Cardiac muscle cell (in vitro differentiated cells and primary cell): Measurements from ENCODE around the gene NHSL2. TPM values are rescaled to one million over a fixed set of nuclear protein-coding genes. Genes with fewer than 3 reads are reported as not detected.

ENCODE experiments used
- DNase-seq, 2 donors: peaks; one replicate each; pipeline versions ENCODE4 v3.0.0 to v3.0.0-alpha.2; 2010 to 2017; ENCODE audit warnings: low read depth in 1 of 2, low spot score in 1 of 2
- H3K27ac ChIP-seq: fragments of 200-600 bp; sonication (generic); 2 replicates; pipeline ENCODE4 v1.5.1; 2016
- H3K27me3 ChIP-seq: fragments of 200-600 bp; sonication (generic); 2 replicates; pipeline ENCODE4 v1.6.0; 2016; ENCODE audit warnings: control low read depth
- H3K36me3 ChIP-seq: fragments of 200-600 bp; sonication (generic); 2 replicates; pipeline ENCODE4 v1.5.1; 2016; ENCODE audit warnings: control low read depth
- H3K4me1 ChIP-seq: fragments of 200-600 bp; sonication (generic); 2 replicates; pipeline ENCODE4 v1.8.1; 2017; ENCODE audit warnings: low read depth, mild to moderate bottlenecking, mixed run types
- H3K4me3 ChIP-seq: fragments of 200-600 bp; sonication (generic); 2 replicates; pipeline ENCODE4 v1.5.1; 2016; ENCODE audit warnings: mild to moderate bottlenecking
- H3K9me3 ChIP-seq: fragments of 200-600 bp; sonication (generic); 2 replicates; pipeline ENCODE4 v1.5.1; 2017; ENCODE audit warnings: low read depth, mild to moderate bottlenecking, control low read depth
- CTCF ChIP-seq: IDR thresholded peaks from 2 replicates; pipeline ENCODE4 v1.5.1; 2012; ENCODE audit warnings: low read depth, mild to moderate bottlenecking, low read length
- polyA plus RNA-seq: library from polyadenylated mRNA; unstranded; fragments of >200 nt; fragmentation: Nextera tagmentation; extraction: Ambion mirVana; gene quantifications from 2 replicates; pipeline ENCODE4 v1.2.1, GENCODE V29; 2016
- total RNA-seq: library from RNA; depleted of rRNA; stranded (reverse); fragments of >200 nt; gene quantifications from 2 replicates; pipeline ENCODE4 v1.2.3, GENCODE V29; 2016

The NHSL2 gene
- total and polyA plus RNA-seq, 2 experiments from 2014 or later = 6.6 to 7.9 TPM

- no peaks in the 10 kb centered on the region for H3K9me3 ChIP-seq
- H3K27me3 ChIP-seq = no peaks in the 10 kb centered on the region
- no peaks in the 10 kb centered on the region for H3K36me3 ChIP-seq
- DNase-seq = no peak
- no peak overlapping the region for H3K27ac ChIP-seq
- no peak for TF ChIP-seq CTCF
- H3K4me3 ChIP-seq = no peak overlapping the region
- no peaks in the 10 kb centered on the region for H3K4me1 ChIP-seq
Observed at GRCh38 chrX:72006461-72006860, 95.8 kb downstream of the NHSL2 start.

GRCh38 chrX:72009731-72010130, 99.1 kb downstream of the NHSL2 start:
- no peak overlapping the region for H3K27ac ChIP-seq
- TF ChIP-seq CTCF = no peak
- no peak for DNase-seq

GRCh38 chrX:72011734-72012133, 101.1 kb downstream of the NHSL2 start:
- no peaks in the 10 kb centered on the region for H3K9me3 ChIP-seq
- no peaks in the 10 kb centered on the region for H3K36me3 ChIP-seq
- TF ChIP-seq CTCF = no peak
- H3K27ac ChIP-seq = no peak overlapping the region
- DNase-seq = no peak
- H3K4me1 ChIP-seq = no peaks in the 10 kb centered on the region
- no peaks in the 10 kb centered on the region for H3K27me3 ChIP-seq
- H3K4me3 ChIP-seq = no peak overlapping the region

More at GRCh38 chrX:72009731-72010130, 99.1 kb downstream of the NHSL2 start:
- no peaks in the 10 kb centered on the region for H3K4me1 ChIP-seq
- H3K9me3 ChIP-seq = no peaks in the 10 kb centered on the region
- H3K36me3 ChIP-seq = no peaks in the 10 kb centered on the region
- no peak overlapping the region for H3K4me3 ChIP-seq
- no peaks in the 10 kb centered on the region for H3K27me3 ChIP-seq

- no peaks in the 10 kb centered on the region for H3K9me3 ChIP-seq
- H3K36me3 ChIP-seq = no peaks in the 10 kb centered on the region
- no peak for TF ChIP-seq CTCF
- H3K4me1 ChIP-seq = peaks cover 3% of the 10 kb centered on the region
- H3K27ac ChIP-seq = no peak overlapping the region
- H3K27me3 ChIP-seq = no peaks in the 10 kb centered on the region
- H3K4me3 ChIP-seq = no peak overlapping the region
- no peak for DNase-seq
Observed at GRCh38 chrX:72015383-72015782, 104.7 kb downstream of the NHSL2 start.

- no peaks in the 10 kb centered on the region for H3K9me3 ChIP-seq
- H3K27ac ChIP-seq = no peak overlapping the region
- TF ChIP-seq CTCF = no peak
- no peaks in the 10 kb centered on the region for H3K36me3 ChIP-seq
- DNase-seq = no peak
- H3K27me3 ChIP-seq = no peaks in the 10 kb centered on the region
- peaks cover 3% of the 10 kb centered on the region for H3K4me1 ChIP-seq
- no peak overlapping the region for H3K4me3 ChIP-seq
Observed at GRCh38 chrX:72016881-72017783, 106.5 kb downstream of the NHSL2 start.
